ENCODE data around the gene FOS. TPM values are rescaled to one million over a fixed set of nuclear protein-coding genes. Genes with fewer than 3 reads are reported as not detected.

FOS gene
- total RNA-seq, 1 experiment from 2014 or later: 22.0 TPM

DNA sequence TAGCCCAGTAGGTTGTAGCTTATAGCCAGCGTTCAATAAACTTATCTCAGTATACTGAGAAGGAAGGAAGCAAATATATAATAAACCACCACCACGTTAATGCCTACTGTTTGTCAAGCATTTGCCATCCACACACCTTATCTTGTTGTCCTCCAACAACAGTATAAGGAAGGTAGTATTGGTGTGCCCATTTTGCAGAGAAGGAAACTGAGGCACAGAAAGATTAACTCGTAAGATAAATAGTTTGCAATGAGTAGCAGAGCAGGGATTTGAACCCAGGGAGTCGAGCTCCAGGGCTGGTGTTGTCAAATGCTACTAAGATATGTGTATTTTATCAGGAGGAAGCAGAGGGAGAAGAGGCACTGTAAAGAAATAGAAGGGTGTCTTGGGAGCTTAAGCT is 27.8 kb upstream of the FOS start:
- DNase-seq (ENCODE audit: low spot score): no peak

DNA sequence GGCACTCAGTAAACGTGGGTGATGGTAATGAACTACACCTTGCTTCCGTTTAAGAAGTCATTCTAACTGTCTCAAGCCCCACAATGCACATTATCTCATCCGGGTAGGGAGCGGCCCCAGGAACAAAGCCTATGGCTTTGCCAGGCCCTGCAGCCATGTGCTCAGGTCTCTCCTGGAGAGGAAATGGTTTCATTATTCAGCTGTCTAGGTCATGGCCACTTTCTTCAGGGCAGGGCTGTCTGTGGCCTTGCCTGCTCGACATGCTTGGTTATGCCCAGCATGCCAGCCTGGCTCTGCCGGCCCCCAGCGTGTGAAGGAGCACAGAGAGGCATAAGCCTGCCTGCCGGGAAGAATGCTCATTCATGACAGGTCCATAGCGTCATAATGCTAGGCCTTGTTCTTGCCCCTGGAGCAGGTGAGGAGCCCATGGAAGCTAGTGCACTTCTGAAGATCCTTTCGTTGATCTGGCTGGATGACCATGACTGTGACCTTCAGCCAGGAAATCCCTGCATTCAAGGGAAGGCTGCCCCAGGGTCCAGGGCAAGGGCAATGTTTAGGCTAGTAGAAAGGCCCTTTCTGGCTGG is 26.3 kb upstream of the FOS start:
- DNase-seq (ENCODE audit: low spot score): no peak

DNA sequence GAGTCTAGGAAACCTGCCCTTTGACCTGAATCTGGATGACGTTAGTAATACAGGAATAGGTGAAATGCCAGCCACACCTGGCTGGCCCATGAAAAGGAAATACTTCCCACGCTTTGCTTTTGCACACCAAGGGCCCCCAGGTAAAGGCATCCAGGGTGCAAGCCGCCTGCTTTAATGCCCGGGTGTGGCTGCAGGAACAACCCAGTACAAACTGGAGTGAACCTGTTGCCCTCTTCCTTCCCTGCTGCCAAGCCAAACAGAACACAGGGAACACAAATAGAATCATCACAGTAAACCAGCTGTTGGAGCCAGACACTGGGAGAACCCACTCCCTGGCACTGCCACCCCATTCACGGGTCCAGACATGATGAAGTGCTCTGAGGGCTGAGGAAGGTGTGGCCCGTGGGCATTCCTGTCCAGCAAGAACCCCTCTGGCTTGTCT is 24.2 kb upstream of the FOS start:
- no peak for DNase-seq (ENCODE audit: low spot score)

DNA sequence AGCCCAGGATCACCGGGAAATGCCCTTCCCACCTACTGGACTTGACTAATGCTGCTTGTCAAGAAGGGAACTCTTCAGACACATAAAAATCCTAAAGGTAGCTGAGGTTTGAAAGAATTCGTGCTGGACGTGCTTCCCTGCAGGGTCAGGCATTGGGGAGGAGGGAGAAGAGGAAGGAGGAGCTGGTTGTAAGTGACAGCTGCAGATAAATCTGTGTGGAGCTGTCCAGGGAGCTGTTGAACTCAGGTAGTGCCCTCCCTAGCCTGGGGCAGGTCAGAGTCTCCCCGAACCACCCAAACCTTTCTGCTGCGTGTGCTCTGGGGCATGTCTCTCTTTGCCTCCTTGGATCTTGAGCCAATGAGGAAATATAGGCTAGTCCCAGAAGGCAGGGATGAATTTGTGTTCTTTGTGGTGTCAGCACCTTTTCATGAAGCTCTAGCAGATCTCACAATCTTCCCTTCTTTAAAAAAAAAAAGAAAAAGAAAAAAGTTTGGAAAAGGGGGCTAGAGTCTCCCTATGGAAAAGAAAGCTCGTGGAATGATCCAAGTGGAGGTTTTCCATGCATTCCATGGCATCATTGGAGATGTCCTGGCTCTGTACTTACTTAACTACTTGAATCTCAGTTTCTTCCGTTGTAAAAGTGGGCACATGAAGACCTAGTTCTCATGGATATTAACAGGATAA is 23.6 kb upstream of the FOS start:
- DNase-seq (ENCODE audit: low spot score): no peak

DNA sequence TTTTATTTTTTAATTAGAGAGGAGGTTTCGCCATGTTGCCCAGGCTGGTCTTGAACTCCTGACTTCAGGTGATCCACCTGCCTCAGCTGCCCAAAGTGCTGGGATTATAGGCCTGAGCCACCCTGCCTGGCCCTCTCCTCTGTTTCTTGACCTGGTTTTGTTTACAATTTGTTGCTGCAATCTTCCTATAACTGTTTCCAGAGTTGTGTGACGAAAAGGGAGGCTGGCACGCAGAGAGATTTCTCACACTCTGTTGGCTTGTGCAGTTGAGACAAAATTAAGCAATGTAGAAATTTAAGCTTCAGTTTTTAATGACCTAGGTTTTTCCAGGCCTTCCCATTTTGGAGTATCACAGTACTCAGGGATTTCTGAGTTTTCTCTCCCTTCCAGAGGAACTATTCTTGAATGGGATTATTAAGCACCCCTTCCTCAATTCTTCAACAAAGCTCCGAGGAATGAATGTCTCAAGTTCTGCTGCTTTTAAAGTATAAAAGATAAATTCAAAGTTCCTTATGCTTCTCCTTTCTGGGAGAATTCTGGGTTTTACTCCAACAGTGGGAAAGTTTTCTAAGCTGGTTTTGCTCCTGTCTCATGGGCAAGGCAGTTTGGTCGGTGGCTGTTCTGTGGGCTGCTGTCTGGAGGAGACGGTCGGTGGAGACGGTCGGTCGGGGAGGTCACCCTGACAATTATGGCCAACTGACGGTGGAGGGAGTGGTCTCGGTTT is 20.4 kb upstream of the FOS start:
- DNase-seq (ENCODE audit: low spot score): no peak

DNA sequence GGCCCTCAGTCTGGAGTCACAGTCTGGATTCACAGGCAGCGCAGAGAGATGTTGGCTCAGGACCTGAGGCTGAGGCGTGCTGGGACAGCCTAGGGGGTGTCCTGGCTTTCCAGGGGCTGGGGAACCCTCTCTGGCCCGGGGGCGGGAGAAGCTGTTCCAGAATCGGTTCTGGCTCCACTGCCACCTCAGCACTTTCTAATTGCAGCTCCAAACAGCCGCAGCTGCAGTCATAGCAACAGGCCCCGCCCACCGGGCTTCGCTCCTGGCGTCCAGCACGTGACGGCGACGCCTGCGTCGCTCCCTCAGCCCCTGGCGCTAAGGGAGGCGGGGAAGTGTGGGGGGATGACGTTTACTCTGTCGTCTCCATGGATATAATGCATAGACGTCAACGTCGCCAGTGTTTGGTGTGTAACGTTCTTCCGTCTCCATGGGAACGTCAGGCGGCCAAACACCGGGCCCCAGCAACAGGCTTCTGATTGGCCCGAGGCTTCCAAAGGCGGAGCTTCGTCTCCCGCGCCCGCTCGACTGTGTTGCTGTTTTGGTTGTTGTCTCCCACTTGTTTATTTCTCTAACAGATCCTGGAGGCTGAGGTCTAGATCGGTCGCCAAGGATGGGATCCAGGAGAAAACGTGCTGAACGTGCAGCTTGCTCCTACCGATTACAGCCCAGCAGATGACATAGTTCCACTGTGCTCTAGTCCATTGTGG is 19.7 kb upstream of the FOS start:
- peak; percentile 99 for DNase-seq (ENCODE audit: low spot score)

DNA sequence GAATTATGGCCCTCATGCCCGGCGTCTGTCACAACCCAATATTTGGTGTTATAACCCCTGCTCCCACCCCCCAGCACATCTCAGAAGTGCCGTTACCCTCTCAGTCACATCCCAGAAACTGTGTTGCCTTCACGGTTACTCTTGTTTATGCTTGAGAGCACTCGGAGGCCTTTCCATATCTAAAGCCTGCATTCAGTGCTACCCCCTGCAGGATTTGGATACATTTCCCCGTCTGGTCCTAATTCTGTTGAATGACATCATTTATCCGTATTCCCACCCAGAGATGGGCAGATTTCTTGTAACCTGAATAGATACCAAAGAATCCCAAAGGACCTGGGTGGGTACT is 19.1 kb upstream of the FOS start:
- no peak for DNase-seq (ENCODE audit: low spot score)

DNA sequence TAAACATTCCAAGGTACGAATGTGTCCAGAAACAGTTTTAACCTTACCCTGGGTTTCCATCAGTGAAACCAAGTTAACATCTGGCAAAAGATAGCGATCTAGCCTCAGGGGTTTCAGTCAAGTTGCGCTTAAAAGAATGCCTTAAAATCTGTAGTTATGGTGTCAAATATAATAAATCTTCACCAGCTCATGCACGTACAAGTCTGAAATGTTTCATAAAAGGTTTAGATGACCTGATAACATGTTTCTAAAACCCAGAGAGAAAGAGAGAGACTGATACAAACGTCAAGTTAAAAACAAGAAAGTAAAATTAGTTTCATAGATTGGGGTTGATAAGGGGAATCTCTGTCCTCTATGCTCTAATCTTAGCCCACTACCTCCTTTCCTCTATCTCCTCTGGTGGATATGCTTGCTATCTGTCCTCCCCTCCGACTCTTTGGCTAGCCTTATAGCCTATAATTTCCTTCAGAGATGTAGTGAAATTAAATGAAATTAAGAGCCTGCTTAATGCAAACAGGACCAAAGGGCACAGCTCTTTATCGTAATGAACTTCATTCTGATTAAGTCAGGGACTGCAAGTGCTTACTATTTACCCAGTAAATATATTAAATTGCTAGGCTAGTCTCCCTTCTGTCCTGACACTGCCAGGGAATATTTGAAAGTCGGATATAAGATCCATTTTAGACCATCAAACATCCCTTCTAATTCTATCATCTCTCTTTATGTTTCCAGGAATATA is 18.4 kb upstream of the FOS start:
- DNase-seq (ENCODE audit: low spot score): no peak

DNA sequence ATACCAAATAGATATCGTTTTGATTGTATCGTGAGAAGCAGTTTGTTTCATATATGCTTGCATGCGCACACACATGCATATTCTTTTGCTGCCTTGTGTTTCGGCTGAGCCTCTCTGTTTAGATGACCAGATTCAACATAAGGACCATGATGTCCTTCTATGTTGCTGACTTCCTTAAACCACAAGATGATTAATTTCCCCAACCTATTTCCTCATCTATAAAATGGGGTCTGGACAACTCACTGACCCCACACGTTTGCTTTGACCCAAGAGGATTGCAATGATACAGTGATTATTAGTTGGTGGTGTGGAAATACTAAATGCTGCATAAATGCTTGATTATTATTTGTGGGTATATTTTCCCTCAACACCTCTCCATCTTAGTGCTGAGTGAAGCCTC is 16.8 kb upstream of the FOS start:
- no peak for DNase-seq (ENCODE audit: low spot score)

DNA sequence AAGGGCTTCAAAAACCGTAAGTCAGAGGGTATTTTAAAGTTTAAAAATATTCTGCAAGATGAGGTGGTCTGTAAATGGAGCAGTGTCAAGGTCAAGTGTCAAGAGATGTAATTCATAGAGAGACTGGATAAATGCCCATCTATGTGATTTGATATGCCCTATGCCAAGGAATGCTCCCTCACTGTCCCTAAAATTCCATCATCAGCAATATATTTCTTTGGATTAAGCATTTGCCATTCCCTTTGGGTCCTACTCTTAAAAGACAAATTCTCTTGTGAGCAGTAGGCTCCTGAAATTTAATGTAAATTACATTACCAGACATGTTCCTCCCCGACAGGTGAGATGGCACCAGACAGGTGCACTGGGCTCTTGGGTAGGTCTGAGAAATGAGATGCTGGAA is 16.0 kb upstream of the FOS start:
- DNase-seq (ENCODE audit: low spot score): no peak

DNA sequence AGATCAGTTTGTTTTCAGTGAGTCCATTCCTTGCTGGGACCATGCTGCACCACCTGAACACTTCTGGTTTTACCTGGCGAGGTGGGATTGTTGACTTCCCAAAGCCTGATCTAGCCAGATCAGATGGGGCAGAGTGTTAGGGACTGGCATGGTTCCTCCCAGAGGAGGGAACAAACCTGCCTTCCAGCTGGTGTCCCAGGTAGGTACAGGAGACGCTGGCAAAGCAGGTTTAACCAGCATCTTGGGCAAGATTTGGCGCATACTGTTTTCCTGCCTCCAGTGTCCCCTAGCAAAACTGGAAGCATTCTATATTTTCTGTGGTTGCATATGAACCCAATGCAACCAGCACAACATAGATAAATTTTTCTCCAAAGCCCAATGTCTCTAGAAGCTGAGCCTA is 14.6 kb upstream of the FOS start:
- no peak for DNase-seq (ENCODE audit: low spot score)

DNA sequence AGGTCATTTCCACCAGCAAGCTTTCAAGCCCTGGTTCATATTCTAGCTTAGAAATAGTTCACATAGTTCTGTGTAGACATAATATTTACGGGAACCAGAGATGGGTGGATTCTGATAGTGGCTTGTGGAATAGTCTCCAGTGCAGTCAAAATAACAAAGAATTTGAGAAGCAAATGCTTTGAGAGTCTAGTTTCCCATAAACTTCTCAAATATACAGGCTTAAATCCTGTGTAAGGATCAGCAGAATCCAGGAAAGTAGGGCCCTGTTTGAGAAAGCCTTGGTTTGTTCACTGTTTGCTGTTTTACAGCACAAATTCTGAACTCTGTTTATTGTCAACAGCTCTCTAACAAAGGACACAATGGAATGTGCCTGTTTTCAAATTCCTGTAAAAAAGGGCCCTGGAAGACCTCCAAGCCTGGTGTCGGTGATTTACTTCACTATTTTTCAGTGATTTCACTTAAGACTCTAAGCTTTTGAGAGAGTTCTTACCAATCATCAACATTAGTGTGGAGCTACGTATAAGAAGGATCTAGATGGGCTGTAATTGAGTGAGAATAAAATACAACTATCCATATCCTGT is 11.4 kb upstream of the FOS start:
- peak; percentile 44 for DNase-seq (ENCODE audit: low spot score)

DNA sequence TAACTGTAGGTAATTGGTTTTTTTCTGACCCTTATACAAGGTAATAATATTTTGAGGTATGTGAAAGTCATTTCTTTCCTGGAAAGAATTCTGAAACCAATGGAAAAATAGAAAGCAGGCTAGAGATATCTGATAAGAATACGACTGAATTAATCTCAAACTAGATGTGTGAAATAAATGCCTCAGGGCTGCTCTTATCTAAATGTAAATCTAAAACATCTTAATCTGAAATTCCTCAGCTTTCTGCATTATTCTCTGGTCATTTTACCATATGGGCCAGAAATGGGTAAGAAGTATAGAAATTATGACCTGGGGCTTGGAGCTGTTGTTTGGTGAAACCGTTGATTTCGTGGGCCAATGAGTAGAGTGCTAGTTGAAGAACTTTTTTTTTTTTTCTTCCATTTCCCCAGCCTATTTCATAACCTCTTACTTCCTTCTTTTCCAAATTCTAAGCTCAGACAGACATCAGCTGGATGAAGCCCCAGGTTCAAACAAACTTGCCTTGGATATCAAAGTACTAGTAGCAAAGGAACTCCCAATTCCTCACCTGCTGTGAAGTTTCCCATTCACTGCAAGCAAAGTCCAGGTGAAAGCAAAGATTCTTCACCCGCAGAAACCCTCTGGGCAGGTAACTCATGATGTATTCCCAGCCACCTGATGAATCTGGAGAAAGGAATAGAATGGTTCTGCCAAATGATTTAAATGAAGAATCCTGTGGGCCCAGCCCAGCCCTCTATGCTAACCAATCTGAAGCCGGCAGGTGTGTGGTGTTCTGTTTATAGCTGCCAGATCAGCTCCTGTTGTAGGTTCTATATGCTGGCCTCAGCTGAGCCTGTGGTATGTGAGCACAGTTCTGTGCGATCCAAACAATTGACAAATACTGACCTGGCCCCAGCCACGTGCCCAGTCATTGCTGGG is 9.7 kb upstream of the FOS start:
- no peak for DNase-seq (ENCODE audit: low spot score)

DNA sequence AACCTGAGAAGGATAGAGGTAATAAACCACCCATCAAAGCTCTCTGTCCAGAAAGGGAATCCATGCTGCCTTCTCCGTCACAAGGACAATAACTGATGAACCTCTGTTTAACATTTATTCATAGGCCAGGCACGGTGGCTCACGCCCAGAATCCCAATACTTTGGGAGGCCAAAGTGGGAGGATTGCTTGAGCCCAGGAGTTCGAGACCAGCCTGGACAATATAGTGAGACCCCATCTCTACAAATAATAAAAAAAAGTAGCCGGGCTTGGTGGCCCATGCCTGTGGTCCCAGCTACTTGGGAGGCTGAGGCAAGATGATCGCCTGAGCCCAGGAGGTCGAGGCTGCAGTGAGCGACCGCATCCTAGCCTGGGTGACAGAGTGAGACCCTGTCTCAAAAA is 7.1 kb upstream of the FOS start:
- no peak for DNase-seq (ENCODE audit: low spot score)

DNA sequence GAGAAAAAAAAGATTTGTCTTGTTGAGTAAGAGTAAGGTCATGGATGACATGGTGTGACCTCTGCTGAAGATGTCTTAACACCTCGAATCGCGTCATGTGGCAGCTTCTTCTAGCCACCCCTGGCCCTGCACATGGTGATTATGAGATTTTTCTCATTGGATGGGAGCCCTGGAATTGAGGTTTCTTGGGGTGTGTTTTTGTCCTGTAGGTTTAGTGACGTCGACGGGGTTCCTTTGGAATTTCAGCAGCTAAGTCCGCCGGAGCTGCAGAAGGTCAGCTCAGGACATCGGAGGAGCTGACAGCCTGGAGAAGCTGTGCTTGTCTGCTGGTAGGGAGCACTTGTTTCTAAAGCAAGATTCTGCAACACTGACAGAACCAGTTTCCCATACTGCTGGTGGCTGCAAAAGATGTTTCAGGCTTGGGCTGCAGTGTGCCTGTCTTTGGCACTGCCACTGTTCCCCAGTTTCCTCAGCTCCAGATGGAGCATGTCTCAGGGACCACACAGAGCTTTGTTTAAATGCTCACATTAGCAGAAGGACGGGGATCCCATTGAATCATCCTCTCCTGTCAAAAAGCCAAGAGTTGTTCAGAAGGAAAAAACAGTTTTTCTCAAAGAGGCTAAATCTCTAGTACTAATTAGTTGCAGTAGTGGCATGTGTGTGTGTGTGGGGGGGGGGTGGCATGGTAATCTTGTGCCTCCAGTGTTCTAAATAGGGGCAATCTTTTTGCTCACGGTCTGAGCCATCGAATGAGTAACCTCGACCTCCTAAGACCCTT is 5.2 kb upstream of the FOS start:
- peak; percentile 74 for DNase-seq (ENCODE audit: low spot score)

DNA sequence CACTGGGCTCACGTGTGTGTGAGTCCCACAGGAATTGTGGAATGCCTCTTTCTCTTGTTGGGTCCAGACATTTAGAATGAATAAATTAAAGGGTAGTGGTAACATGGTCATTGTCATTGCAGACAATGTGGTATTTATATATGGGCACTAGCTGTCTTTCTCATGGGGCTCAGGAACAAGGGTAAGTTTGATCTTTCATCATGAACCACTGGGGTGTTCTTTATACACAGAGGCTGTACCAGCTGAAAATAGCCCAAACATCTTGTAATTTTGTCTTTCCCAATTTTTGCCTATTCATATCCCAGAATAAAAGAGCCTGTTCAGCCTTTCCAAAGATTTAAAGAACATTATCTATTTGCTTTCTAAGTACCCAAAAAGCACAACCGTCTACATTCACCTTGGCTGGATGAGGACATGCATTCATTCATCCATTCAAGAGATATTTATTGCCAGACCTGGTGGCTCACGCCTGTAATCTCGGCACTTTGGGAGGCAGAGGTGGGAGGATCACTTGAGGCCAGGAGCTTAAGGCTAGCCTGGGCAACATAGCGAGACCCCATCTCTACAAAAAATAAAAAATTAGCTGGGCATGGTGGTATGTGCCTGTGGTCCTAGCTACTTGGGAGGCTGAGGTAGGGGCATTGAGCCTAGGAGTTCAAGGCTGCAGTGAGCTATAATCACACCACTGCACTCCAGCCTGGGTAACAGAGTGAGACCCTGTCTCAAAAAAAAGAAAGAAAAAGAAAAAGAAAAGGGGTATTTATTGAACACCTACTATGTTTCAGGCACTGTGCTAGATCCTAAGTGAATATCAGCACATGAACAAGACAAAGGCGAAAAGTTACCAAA is 4.4 kb upstream of the FOS start:
- DNase-seq (ENCODE audit: low spot score): no peak

DNA sequence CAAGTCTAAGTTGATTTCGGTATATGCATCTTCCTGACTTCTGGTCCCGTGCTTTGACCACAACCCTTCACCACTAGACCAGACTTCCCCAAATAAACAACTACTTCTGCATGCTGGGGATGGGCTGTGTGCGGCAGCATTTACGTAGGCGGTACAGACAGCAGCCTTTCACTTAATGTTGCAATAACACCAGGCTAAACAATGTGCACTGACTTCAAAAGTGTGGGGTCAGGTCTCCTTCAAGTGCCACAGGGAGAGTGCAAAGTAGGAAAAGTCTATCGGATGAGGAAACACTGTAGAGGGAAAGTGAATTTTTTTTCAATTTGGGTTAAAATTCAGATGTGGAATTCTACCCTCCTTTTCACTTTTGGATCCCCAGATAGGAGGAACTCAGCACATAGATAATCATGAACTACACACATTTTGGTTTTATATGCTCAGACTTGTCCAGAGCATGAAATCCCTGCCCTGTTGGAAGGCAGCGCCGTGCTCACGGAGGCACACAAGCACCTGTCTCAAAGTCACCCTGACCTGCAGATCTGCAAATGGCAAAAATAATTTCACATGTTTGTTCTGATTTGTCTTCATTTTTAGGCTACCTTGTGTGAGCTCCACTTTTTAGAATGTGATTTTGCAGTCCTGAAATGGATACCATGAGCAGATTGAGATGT is 3.6 kb upstream of the FOS start:
- DNase-seq (ENCODE audit: low spot score): peak; percentile 90

DNA sequence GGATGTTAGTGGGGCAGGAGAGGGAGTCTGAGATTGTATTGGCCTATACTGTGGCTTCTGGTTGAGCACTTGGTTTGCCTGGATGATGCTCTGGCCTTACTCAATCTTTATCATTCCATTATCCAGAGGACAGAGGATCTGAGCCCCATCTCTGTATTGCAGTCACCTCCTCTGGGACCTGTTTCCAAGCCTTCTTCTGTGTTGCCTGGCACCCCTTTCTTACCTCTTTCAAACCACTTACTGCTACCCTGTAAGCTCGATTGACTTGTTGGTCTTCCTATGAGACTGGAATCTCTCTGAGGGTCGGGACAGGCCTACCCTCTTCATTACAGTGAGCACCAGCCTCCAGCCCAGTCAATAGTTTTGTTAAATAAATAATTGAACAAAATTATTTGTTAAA is 3.0 kb upstream of the FOS start:
- no peak for DNase-seq (ENCODE audit: low spot score)

All from H4 (cell line).